Heart right ventricle (tissue), 16 donors: ENCODE measurements around the gene SCML2. TPM values are rescaled to one million over a fixed set of nuclear protein-coding genes. Genes with fewer than 3 reads are reported as not detected.

ENCODE experiments used
- ATAC-seq, 8 donors: fragments of 200-7000 bp; cut with Tn5 transposase; one replicate each; pipeline ENCODE4 v1.9.1; 2020; ENCODE audit warnings: mild to moderate bottlenecking in 8 of 8, moderate library complexity in 8 of 8, moderate number of reproducible peaks in 1 of 8
- DNase-seq, 2 donors: peaks; one replicate each; pipeline ENCODE4 v3.0.0-alpha.2; 2020
- H3K27ac ChIP-seq, 10 donors: fragments of 200-600 bp; sonication (generic) in 2 of 10; one replicate each; pipeline versions ENCODE4 v1.5.0 to v1.8.0; 2020 to 2022; ENCODE audit warnings: mild to moderate bottlenecking in 3 of 10
- H3K27me3 ChIP-seq, 7 donors: fragments of 200-600 bp; one replicate each; pipeline ENCODE4 v1.8.0; 2021 to 2022; ENCODE audit warnings: mild to moderate bottlenecking in 2 of 7
- H3K36me3 ChIP-seq, 9 donors: fragments of 200-600 bp; sonication (generic) in 1 of 9; one replicate each; pipeline versions ENCODE4 v1.5.0 to v1.8.0; 2020 to 2022; ENCODE audit warnings: mild to moderate bottlenecking in 2 of 9
- H3K4me1 ChIP-seq, 9 donors: fragments of 200-600 bp; sonication (generic) in 1 of 9; one replicate each; pipeline versions ENCODE4 v1.5.0 to v1.8.0; 2020 to 2022; ENCODE audit warnings: mild to moderate bottlenecking in 4 of 9
- H3K4me3 ChIP-seq, 10 donors: fragments of 200-600 bp; sonication (generic) in 2 of 10; one replicate each; pipeline versions ENCODE4 v1.5.0 to v1.8.0; 2020 to 2022; ENCODE audit warnings: mild to moderate bottlenecking in 7 of 10, moderate library complexity in 2 of 10
- H3K9me3 ChIP-seq, 11 donors: fragments of 200-600 bp in 10 of 11; sonication (generic) in 2 of 11; one replicate each; pipeline versions ENCODE4 v1.5.0 to v1.8.0; 2013 to 2022; ENCODE audit warnings: mild to moderate bottlenecking in 2 of 11, control low read depth in 1 of 11, moderate library complexity in 1 of 11
- CTCF ChIP-seq, 9 donors: fragments of 200-600 bp; sonication (generic) in 2 of 9; IDR thresholded peaks; one replicate each; pipeline versions ENCODE4 v1.5.0 to v1.8.0; 2021 to 2022; ENCODE audit warnings: antibody characterized with exemption in 9 of 9, mild to moderate bottlenecking in 5 of 9, moderate library complexity in 1 of 9
- WGBS, 2 donors: extraction: QIAGEN DNeasy Blood & Tissue Kit; methylation state at CpG; one replicate each; pipeline ENCODE4 v1.1.7; 2013; ENCODE audit warnings: inconsistent platforms in 1 of 2; 5-methylcytosine and 5-hydroxymethylcytosine counted together
- intact Hi-C, 10 donors: fragments of 100-400 bp; cut with DNase I; formaldehyde crosslinking; loops; one replicate each; pipeline versions ENCODE4 v1.11.1 to v1.14.2; 2022
- polyA plus RNA-seq, 2 donors: library from polyadenylated mRNA; stranded (reverse); fragments of 200-250 nt; gene quantifications; one replicate each; pipeline ENCODE4 v1.2.3, GENCODE V29; 2013
- total RNA-seq, 10 donors: library from RNA; stranded (reverse); fragmentation: NEBNext Ultra II Directional in 3 of 10; extraction: Animal tissue kit (Norgen Biotek cat#: 25700) in 3 of 10; gene quantifications; one replicate each; pipeline versions ENCODE4 v1.2.1 to v1.2.4, GENCODE V29; 2021 to 2023
- donor health status: Arrhythmogenic right ventricular cardiomyopathy.
- donor health status: ischemic (EF 13 %, LVEDD 7.1; RV severe dilation, severe dysfunction).
- donor health status: healthy with polysubstance abuse.
- donor health status: DM: no; HTN: yes; CAD: no.
- donor health status: DM: no; HTN: no; CAD: no.
- donor health status: ischemic (EF 25% LVEDD 6.9; RV normal size, moderate dysfunction).
- donor health status: ischemic (EF 25% LVEDD 5.7; RV mildly dilated, moderate dysfunction).
- donor health status: healthy.
- donor health status: DM: yes; HTN: yes; CAD: no.
- donor health status: Ischemic cardiomyopathy.
- donor health status: ischemic (EF 35%, LVEDD 5.7; RV mildly dilated, moderate dysfunction).
- donor health status: nonischemic (EF 11% LVEDD 7.7; RV severe dilation, severe dysfunction).
- donor health status: DM: yes; HTN: yes; CAD: no.
- donor health status: PGD.
- donor health status: ischemic (EF 29% LVEDD 5.4; RV normal size, mild dysfunction).
- donor health status: nonischemic (EF 23%, LVEDD 6.1; RV moderate dilation, normal function).

Gene SCML2
- total and polyA plus RNA-seq, 12 donors: 0.62 to 1.6 (median 0.91) TPM

GRCh38 chrX:18309401-18309800 lies 45.1 kb downstream of the SCML2 start:
- no peaks in the 10 kb centered on the region for H3K36me3 ChIP-seq
- H3K4me3 ChIP-seq: no peak overlapping the region
- ATAC-seq: no peak
- H3K27me3 ChIP-seq: no peaks in the 10 kb centered on the region
- no peak for TF ChIP-seq CTCF (IDR thresholded peaks at IDR 0.05)
- WGBS, 2 donors: 91 to 97% methylated on average over 4 of the region's 4 CpGs
- H3K27ac ChIP-seq: no peak overlapping the region
- no peaks in the 10 kb centered on the region for H3K4me1 ChIP-seq
- H3K9me3 ChIP-seq: no peaks in the 10 kb centered on the region
- no peak for DNase-seq
- intact Hi-C loops: no loop called here

GRCh38 chrX:18297251-18297650 lies 57.2 kb downstream of the SCML2 start:
- H3K4me1 ChIP-seq: no peaks in the 10 kb centered on the region
- intact Hi-C loops: no loop called here
- no peaks in the 10 kb centered on the region for H3K27me3 ChIP-seq
- TF ChIP-seq CTCF (IDR thresholded peaks at IDR 0.05): no peak
- H3K27ac ChIP-seq: no peak overlapping the region
- H3K4me3 ChIP-seq: no peak overlapping the region
- no peaks in the 10 kb centered on the region for H3K36me3 ChIP-seq
- DNase-seq (no peak), ATAC-seq (no peak)
- whole genome bisulfite sequencing, 2 donors: 82 to 85% methylated on average over 2 of the region's 2 CpGs
- peaks cover 0 to 13% (median 0%) of the 10 kb centered on the region in 11 donors for H3K9me3 ChIP-seq

- ATAC-seq (no peak), DNase-seq (no peak)
- WGBS, 2 donors: 91 to 100% methylated on average over 3 of the region's 3 CpGs
- H3K4me1 ChIP-seq: no peaks in the 10 kb centered on the region
- intact Hi-C loops: no loop called here
- H3K4me3 ChIP-seq: no peak overlapping the region
- peaks cover 0 to 13% (median 0%) of the 10 kb centered on the region in 11 donors for H3K9me3 ChIP-seq
- no peak for TF ChIP-seq CTCF (IDR thresholded peaks at IDR 0.05)
- H3K27me3 ChIP-seq: peaks cover 0 to 4% (median 0%) of the 10 kb centered on the region in 7 donors
- H3K27ac ChIP-seq: no peak overlapping the region
- no peaks in the 10 kb centered on the region for H3K36me3 ChIP-seq
These were observed 59.6 kb downstream of the SCML2 start for GRCh38 chrX:18294893-18295292.

GRCh38 chrX:18291006-18291545 lies 63.4 kb downstream of the SCML2 start:
- DNase-seq (no peak), ATAC-seq (no peak)
- H3K27ac ChIP-seq: no peak overlapping the region
- 60% methylated on average over 7 of the region's 7 CpGs for WGBS, 2 donors
- intact Hi-C loops: no loop called here
- H3K4me1 ChIP-seq: no peaks in the 10 kb centered on the region
- no peaks in the 10 kb centered on the region for H3K36me3 ChIP-seq
- H3K9me3 ChIP-seq: peaks cover 0 to 5% (median 0%) of the 10 kb centered on the region in 11 donors
- H3K4me3 ChIP-seq: no peak overlapping the region
- no peak for TF ChIP-seq CTCF (IDR thresholded peaks at IDR 0.05)
- H3K27me3 ChIP-seq: peaks cover 0 to 12% (median 0%) of the 10 kb centered on the region in 7 donors
